HG03378 (cell line): Measurements from ENCODE around the gene HOXC9.

Experiments used
- ATAC-seq: cut with Tn5 transposase; IDR thresholded peaks from one replicate; pipeline ENCODE4 v1.9.1; 2021; ENCODE audit warnings: mild to moderate bottlenecking, moderate library complexity; ENCODE audit not compliant: unreplicated experiment

HOXC9 gene

GRCh38 chr12:54051026-54051842, 51.3 kb downstream of the HOXC9 start:
- ATAC-seq, result no peak

DNA sequence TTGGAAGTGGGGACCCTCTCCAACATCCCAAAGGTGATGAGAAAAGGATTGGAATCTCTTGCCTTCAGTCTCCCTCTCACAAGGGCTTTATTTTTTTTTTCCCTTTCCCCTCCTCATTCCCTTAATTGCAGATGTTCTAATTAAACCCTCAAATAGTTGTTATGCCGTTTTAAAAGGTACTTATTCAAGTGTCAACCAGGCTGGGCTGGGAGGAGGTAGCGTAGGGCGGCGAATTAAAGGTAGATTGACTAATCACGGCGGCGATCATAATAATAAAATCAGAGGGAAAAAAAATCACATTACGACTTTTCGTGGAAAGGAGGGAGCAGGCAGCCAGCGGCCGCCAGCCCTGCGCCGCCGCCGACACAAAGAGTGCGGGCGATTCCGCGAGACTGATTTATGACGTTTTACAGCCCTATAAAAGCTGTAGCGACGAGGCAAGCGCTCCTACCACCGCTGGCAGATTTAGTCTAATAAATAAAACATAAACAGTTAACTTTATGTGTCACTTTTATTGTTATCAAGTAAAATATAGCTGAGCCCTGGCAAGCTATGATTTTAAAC, 52.0 kb downstream of the HOXC9 start:
- ATAC-seq, result no peak

- no peak for ATAC-seq
Observed at GRCh38 chr12:54052438-54053002, 52.6 kb downstream of the HOXC9 start.
